SJSA1 (cell line): Measurements from ENCODE around the gene SCARB2. TPM values are rescaled to one million over a fixed set of nuclear protein-coding genes. Genes with fewer than 3 reads are reported as not detected.

Experiments used
- DNase-seq, 2 experiments: peaks; one replicate each; pipeline ENCODE4 v3.0.0-alpha.2; 2015 to 2020; ENCODE audit warnings: low spot score in 2 of 2, low read depth in 1 of 2
- H3K27ac ChIP-seq: fragments of 250-450 bp; sonication (Bioruptor Pico); 2 replicates; pipeline ENCODE4 v1.5.1; 2020; ENCODE audit warnings: mild to moderate bottlenecking, moderate library complexity
- H3K27me3 ChIP-seq: fragments of 250-450 bp; sonication (Bioruptor Pico); replicated peaks from 2 replicates; pipeline ENCODE4 v1.5.1; 2020; ENCODE audit warnings: mild to moderate bottlenecking, moderate library complexity
- H3K36me3 ChIP-seq: fragments of 250-450 bp; sonication (Bioruptor Pico); 2 replicates; pipeline ENCODE4 v1.5.1; 2020; ENCODE audit warnings: mild to moderate bottlenecking
- H3K4me1 ChIP-seq: fragments of 250-450 bp; sonication (Bioruptor Pico); replicated peaks from 2 replicates; pipeline ENCODE4 v1.6.1; 2021; ENCODE audit warnings: mild to moderate bottlenecking
- H3K4me3 ChIP-seq: fragments of 250-450 bp; sonication (Bioruptor Pico); 2 replicates; pipeline ENCODE4 v1.5.1; 2020; ENCODE audit warnings: mild to moderate bottlenecking
- H3K9me3 ChIP-seq: fragments of 250-450 bp; sonication (Bioruptor Pico); replicated peaks from 2 replicates; pipeline ENCODE4 v1.5.1; 2020; ENCODE audit warnings: mild to moderate bottlenecking
- total RNA-seq: library from RNA; depleted of rRNA; stranded (reverse); fragments of >200 nt; shearing (Covaris generic); gene quantifications from 2 replicates; pipeline ENCODE4 v1.2.3, GENCODE V29; 2014

The SCARB2 gene
- total RNA-seq, 1 experiment from 2014 or later: 145 TPM

DNA sequence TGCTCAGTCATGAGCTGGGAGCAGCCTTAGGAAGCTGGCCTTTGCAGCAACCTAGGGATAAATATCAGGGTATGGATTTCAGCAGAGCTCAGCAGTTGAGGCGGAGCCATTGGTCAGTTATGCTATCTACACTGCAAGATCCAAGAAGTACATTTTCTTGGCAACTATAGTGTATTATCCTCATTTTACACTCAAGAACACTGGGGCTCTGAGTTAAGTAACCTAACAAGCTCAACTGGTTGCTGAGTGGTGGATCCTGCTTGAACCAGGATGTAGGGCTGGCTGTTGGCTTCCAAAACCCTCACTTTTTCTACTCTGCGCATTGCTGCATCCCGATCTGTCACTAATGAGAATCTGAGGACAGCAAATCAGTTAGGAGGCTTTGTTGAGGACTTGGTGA is 1.5 kb upstream of the SCARB2 start:
- DNase-seq: no peak
- H3K27ac ChIP-seq: no peak overlapping the region
- H3K9me3 ChIP-seq: no peaks in the 10 kb centered on the region
- peaks cover 24% of the 10 kb centered on the region for H3K4me1 ChIP-seq
- H3K4me3 ChIP-seq: no peak overlapping the region
- no peaks in the 10 kb centered on the region for H3K27me3 ChIP-seq
- H3K36me3 ChIP-seq: peaks cover 8% of the 10 kb centered on the region; the same call in 1 of the 2 replicates

- no peaks in the 10 kb centered on the region for H3K27me3 ChIP-seq
- H3K36me3 ChIP-seq: peaks cover 8% of the 10 kb centered on the region
- peaks cover 24% of the 10 kb centered on the region for H3K4me1 ChIP-seq
- no peak for DNase-seq
- peak overlapping the region; percentile 89 for H3K4me3 ChIP-seq
- no peaks in the 10 kb centered on the region for H3K9me3 ChIP-seq
- peak overlapping the region; percentile 80 for H3K27ac ChIP-seq
Observed at GRCh38 chr4:76214177-76214675, 602 bp upstream of the SCARB2 start.

GRCh38 chr4:76212851-76213414 is 691 bp downstream of the SCARB2 start:
- no peak for DNase-seq

GRCh38 chr4:76211769-76212708 is 1.6 kb downstream of the SCARB2 start:
- H3K4me3 ChIP-seq: peak overlapping the region; percentile 89
- H3K9me3 ChIP-seq: no peaks in the 10 kb centered on the region
- H3K36me3 ChIP-seq: peaks cover 10% of the 10 kb centered on the region
- H3K27me3 ChIP-seq: no peaks in the 10 kb centered on the region
- peak overlapping the region; percentile 80; the same call in 1 of the 2 replicates for H3K27ac ChIP-seq
- peak in 1 of 2 experiments; percentile 6 for DNase-seq
- peaks cover 35% of the 10 kb centered on the region for H3K4me1 ChIP-seq

More at GRCh38 chr4:76212851-76213414, 691 bp downstream of the SCARB2 start:
- Histone ChIP-seq H3K9me3 (no peaks in the 10 kb centered on the region), H3K4me3 (peak overlapping the region; percentile 89), H3K27ac (peak overlapping the region; percentile 80), H3K27me3 (no peaks in the 10 kb centered on the region), H3K4me1 (peaks cover 33% of the 10 kb centered on the region), H3K36me3 (peaks cover 10% of the 10 kb centered on the region)

- no peak overlapping the region for H3K27ac ChIP-seq
- peaks cover 10% of the 10 kb centered on the region for H3K36me3 ChIP-seq
- no peaks in the 10 kb centered on the region for H3K27me3 ChIP-seq
- no peak overlapping the region for H3K4me3 ChIP-seq
- no peaks in the 10 kb centered on the region for H3K9me3 ChIP-seq
- DNase-seq: no peak
- peaks cover 35% of the 10 kb centered on the region for H3K4me1 ChIP-seq
Observed at GRCh38 chr4:76210452-76210851, 3.2 kb downstream of the SCARB2 start.

DNA sequence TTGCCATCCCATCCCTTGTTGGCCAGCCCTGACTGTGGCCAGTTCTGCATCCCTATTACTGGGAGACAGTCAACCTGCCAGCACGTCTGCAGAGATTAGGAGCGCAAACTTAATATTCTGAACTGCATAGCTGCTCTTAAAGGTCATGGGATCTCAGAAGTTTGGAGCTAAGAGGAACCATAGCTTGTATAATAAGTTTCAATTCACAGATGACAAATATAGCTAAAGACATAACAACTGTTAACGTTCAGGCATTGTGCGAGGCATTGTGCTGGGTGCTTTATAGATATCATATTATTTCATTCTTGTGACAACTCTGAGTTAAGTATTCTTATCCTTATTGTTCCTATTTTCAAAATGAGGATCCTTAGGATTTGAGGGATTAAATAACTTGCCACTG is 3.7 kb downstream of the SCARB2 start:
- H3K27me3 ChIP-seq: no peaks in the 10 kb centered on the region
- peaks cover 10% of the 10 kb centered on the region for H3K36me3 ChIP-seq
- H3K4me1 ChIP-seq: peaks cover 35% of the 10 kb centered on the region
- H3K9me3 ChIP-seq: no peaks in the 10 kb centered on the region
- H3K27ac ChIP-seq: no peak overlapping the region
- no peak for DNase-seq
- no peak overlapping the region for H3K4me3 ChIP-seq

DNA sequence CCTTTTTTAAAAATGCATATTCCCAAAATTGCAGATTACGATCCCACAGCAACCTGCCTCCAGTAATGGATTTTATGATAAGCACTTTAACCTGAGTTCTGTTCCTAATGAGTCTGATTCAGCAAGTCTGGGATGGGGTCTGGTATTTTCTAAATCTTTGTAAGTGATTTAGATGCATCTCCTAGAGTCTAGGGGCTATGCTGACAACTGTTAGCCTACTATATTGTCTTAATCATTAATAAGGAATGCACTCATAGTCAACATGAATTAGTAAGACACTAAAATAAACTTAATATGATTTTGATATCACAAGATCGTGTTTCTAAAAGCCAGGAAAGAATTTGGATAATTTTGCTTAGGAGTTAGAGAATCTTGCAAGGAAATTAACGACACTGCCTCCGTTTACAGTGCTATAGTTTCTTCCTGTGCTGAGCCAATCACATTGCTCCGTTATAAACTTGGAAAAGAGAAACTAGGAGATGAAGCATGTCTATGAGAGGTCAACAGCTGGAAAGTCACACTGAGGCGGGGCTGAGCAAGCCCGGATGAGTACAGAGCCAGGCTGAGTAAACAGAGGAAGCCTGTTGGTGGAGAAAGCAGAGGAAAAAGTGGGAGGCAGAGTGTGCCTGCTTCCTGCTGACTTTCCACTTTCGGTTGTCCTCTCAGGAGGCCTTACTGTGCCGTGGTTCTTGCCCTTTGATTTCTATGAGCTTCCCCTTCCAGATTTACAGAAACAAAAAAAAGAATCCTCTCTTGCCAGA is 5.4 kb downstream of the SCARB2 start:
- H3K27me3 ChIP-seq: no peaks in the 10 kb centered on the region
- H3K4me1 ChIP-seq: peaks cover 26% of the 10 kb centered on the region
- peaks cover 5% of the 10 kb centered on the region for H3K36me3 ChIP-seq
- peak; percentile 67 to 76 for DNase-seq
- no peaks in the 10 kb centered on the region for H3K9me3 ChIP-seq
- H3K4me3 ChIP-seq: peak overlapping the region; percentile 10
- H3K27ac ChIP-seq: peak overlapping the region; percentile 47

DNA sequence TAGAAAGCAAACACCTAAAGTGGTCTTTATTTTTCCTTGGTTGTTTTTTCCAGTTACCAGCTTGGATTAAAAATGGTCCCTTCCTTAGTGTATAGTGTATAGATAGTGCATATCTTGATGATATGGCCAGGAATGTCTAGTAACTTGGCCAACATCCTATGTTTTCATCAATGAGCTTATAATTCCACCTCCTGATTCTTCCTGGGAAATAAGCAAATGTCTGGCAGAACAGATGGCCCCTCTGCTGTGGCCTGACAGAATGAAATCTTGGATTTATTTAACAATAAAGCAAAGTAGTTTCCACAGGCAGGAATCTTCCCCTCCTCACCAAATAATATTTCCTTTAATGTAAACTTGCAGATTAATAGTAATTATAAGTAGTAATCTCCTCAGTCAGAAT is 6.1 kb downstream of the SCARB2 start:
- no peaks in the 10 kb centered on the region for H3K27me3 ChIP-seq
- H3K4me1 ChIP-seq: peaks cover 21% of the 10 kb centered on the region
- DNase-seq: no peak
- H3K36me3 ChIP-seq: peaks cover 5% of the 10 kb centered on the region
- H3K4me3 ChIP-seq: no peak overlapping the region
- H3K9me3 ChIP-seq: no peaks in the 10 kb centered on the region
- H3K27ac ChIP-seq: no peak overlapping the region

- no peak overlapping the region for H3K4me3 ChIP-seq
- DNase-seq: no peak
- no peak overlapping the region for H3K27ac ChIP-seq
- peaks cover 2% of the 10 kb centered on the region; the same call in 1 of the 2 replicates for H3K36me3 ChIP-seq
- peaks cover 11% of the 10 kb centered on the region for H3K4me1 ChIP-seq
- H3K9me3 ChIP-seq: no peaks in the 10 kb centered on the region
- H3K27me3 ChIP-seq: no peaks in the 10 kb centered on the region
Observed at GRCh38 chr4:76206222-76206942, 7.2 kb downstream of the SCARB2 start.

DNA sequence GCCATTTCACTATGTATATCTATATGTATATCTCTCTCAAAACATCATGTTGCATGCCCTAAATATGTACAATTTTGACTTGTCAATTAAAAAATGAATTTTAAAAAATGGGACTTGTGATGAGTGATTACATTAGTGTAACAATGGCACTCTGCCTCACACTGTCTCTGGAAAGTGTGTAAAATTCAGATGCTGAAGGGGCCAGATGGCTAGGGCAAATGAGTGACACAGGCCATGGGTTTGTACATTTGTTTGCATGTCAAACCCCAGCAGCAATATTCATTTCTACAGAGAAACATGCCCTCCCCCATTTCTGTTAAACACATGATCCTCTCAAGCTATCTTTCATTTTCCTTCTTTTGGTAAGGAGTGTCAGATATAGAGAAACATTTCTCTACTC is 8.1 kb downstream of the SCARB2 start:
- Histone ChIP-seq H3K36me3 (peaks cover 2% of the 10 kb centered on the region; the same call in 1 of the 2 replicates), H3K4me3 (no peak overlapping the region), H3K27ac (no peak overlapping the region), H3K4me1 (peaks cover 11% of the 10 kb centered on the region), H3K9me3 (no peaks in the 10 kb centered on the region), H3K27me3 (no peaks in the 10 kb centered on the region)
- no peak for DNase-seq

DNA sequence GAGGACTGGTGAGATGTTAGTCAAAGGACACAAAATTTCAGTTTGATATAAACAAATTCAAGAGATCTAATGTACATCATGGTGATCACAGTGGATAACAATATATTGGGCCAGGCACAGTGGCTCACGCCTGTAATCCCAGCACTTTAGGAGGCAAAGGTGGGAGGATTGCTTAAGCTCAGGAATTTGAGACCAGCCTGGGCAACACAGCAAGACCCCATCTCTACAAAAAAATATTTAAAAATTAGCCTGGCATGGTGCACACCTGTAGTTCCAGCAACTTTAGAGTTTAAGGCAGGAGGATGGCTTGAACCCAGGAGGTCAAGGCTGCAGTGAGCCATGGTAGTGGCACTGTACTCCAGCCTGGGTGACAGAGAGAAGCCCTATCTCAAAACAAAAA is 8.7 kb downstream of the SCARB2 start:
- Histone ChIP-seq H3K27ac (no peak overlapping the region), H3K9me3 (no peaks in the 10 kb centered on the region), H3K4me3 (no peak overlapping the region), H3K36me3 (peaks cover 2% of the 10 kb centered on the region; the same call in 1 of the 2 replicates), H3K4me1 (peaks cover 11% of the 10 kb centered on the region), H3K27me3 (no peaks in the 10 kb centered on the region)
- no peak for DNase-seq

DNA sequence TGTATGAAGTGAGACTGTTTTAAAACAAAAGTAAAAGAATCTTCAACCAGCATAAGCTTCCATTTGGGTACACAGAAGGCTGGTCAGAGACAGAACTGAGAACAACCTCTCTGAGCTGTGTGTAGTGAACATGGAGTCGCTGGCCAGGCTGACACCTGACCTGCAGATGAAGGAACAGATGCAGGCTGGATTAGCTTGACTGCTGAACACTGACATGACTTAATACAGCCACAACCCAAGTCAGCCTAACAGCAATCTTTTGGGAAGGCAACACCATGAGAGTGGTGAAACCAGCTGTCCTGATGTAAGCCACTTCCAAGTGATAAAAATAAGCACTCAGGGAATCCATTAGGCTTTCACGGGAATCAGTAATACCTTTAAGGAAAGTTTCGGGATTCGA is 10.1 kb downstream of the SCARB2 start:
- H3K4me3 ChIP-seq: no peak overlapping the region
- no peak overlapping the region for H3K27ac ChIP-seq
- no peaks in the 10 kb centered on the region for H3K27me3 ChIP-seq
- DNase-seq: no peak
- H3K9me3 ChIP-seq: no peaks in the 10 kb centered on the region
- no peaks in the 10 kb centered on the region for H3K36me3 ChIP-seq
- peaks cover 11% of the 10 kb centered on the region for H3K4me1 ChIP-seq

DNA sequence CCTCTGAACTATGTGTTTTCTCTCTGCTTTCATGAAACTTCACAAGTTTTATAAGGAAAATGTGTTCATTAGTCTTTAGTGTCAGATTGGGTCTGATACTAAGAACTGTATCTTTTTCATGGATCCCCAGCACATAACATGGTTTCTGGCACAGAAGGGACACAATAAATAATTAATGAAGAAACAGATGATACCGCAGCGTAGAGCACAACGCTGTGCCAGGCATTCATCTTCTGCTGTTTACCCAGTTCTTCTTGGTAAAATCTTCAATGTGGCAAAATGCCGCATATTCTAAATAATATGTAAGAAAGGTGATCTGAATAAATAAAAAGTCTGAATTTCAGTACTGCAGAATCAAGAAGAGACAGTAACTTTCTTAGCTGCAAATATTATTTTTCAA is 12.3 kb downstream of the SCARB2 start:
- Histone ChIP-seq H3K9me3 (no peaks in the 10 kb centered on the region), H3K36me3 (0 out of 2 replicates have a peak, but pooled peaks cover 4% of the 10 kb centered on the region), H3K4me1 (peaks cover 12% of the 10 kb centered on the region), H3K27me3 (no peaks in the 10 kb centered on the region), H3K27ac (no peak overlapping the region), H3K4me3 (no peak overlapping the region)
- DNase-seq: no peak
